HG02623 (cell line): Measurements from ENCODE around the gene UROD.
"Not testable (repeated sequence)": the region's sequence is repeated elsewhere in the genome, so short reads cannot be mapped to it uniquely, and the experiment has no call there.

Experiments used
- ATAC-seq: cut with Tn5 transposase; IDR thresholded peaks from one replicate; pipeline ENCODE4 v1.9.1; 2021; ENCODE audit warnings: moderate library complexity; ENCODE audit not compliant: unreplicated experiment

UROD gene

DNA sequence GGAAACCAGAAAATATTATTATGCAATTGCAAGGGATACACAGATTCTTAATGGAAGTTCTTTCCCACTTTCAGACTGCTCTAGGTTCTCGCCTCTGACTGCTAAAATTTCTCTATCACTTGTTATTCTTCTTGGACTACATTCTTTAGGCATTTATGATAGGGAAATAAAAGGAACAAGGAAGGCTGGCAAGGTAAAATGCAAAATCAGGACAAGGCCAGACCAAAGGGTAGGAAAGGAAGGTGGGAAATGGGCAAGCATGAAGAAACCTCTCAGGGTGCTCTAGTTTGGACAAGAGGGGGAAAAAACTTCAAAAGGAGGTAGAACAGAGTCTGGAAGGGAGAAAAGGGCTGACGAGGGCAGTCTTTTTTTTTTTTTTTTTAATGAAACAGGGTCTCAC, 26.2 kb downstream of the UROD start:
- no peak for ATAC-seq

DNA sequence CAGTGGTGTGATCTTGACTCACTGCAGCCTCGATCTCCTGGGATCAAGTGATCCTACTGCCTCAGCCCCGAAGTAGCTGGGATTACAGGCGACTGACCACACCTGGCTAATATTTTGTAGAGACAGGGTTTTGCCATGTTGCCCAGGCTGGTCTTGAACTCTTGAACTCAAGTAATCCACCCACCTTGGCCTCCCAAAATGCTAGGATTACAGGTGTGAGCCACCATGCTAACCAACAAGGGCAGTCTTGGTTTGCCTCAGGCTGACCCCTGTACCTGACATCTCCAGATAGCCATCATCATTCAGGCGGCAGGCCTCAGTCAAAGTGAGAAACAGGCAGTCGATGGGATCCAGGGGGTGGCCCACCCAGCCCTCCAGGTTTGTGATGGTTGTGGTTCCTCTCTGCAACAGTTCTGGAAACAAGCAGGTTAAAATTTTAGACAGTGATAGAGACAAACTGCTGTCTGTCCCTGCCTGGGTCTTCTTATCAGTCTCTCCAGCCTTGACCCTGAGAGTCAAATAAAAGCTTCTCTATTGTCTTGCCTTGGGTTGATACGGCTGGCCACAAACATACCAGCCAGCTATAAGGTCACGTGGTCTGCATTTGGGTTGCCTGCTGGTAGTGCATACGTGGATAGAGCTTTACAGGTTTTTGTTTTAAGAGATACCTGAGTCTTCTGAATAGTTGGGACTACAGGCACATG, 26.8 kb downstream of the UROD start:
- ATAC-seq, result no peak

DNA sequence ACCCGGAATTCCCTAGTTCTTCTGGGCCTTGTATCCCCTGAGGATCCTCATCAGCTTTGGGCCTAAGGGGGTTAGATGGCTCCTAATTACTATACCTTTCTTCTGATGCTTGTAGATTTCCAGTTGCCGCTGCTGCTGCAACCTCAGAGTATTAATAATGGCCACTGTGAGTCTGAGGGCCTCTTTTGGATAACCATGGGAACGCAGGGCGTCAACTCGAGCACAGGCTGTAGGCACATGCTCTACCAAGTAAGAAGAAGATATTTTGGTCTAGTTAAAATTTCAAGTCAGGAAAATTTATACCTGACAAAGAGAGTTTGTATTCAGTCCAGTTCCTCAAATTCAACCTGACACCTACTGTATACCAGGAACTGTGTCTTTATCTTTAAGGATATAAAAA, 28.2 kb downstream of the UROD start:
- no peak for ATAC-seq

DNA sequence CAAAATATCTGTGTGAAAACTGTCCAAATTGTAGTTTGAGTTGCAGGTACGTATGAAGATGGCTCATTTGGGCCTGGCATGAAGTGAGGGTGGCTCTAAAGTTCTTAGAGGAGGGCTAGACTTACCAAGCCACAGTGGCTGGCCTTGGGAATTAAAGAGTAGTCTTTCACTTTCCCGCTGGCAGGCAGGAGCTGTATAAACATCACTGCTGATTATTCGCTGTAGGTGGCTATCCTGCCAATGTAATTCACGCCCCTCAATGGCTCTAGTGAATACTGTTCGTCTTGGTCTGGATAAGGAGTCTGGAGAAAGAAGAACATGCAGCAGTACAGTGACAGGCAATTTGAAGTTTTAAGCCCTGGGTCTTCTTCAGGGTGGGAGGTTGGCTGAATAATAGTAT, 31.0 kb downstream of the UROD start:
- ATAC-seq, result no peak

DNA sequence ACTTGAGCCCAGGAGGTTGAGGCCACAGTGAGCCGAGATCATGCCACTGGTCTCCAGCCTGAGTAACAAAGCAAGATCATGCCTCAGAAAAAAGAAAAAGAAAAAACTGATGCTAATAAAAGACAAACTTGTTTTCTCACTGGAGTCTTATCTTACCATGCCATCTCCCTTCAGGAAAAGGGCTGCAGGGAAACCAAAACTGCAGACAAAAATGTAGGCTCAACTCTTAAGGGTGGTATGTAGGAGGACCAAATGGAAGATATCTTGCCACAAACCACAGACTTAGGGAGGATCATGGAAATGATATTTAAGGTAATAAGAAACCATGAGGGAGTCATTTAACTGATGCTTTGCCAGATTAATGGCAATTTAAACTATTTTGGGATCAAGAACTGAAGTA, 32.9 kb downstream of the UROD start:
- no peak for ATAC-seq

DNA sequence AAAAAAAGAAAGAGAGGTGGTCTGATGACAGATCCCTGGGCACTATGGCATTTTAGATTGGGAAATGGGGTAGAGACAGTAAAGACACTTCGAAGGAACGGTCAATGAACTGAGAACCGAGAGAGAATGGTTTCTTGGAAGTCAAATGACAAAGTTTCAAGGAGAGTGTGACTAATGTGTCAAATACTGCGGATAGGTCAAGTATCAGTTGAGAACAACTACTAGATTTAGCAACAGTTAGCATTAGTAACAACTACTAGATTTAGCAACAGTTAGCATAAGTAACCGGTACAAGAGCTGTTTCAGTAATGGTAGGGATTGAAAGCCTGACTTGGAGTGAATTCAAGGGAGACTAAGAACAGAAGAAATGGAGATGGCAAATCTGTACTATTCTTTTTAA, 35.0 kb downstream of the UROD start:
- no peak for ATAC-seq

DNA sequence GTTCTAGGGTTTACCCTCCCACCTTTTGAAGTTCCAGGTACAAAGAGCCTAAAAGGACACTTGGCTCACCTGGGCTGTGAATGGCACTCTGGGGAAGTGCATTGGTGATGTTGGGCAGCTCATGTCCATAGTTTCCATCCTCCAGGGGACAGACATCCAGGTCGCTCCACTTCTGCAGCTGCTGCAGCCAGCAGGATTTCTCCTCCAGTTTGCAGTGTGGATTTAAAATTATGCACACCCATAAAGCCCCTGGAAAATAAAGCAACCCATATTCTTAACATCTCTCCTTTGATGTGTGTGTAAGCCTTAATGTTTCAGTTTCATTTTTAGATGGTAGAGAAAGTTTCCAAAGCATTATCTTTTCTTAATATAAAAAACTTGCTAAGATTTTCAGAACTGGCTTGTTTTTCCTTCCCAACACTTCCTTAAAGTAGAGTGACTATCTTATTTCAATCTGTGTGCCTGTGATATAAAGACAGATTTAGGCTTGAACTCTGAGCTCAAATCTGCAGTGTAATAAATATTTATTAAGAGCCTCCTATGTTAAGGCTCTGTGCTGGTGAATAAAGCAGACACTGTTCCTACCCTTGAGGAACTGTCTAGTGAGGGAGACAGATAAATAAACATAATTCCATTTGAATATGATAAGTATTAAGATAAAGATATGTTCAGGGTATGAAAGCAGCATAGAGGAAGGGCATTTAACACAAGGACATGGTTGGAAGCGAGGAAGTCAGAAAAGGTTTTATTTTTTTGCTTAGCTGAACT, 39.1 kb downstream of the UROD start:
- no peak for ATAC-seq

DNA sequence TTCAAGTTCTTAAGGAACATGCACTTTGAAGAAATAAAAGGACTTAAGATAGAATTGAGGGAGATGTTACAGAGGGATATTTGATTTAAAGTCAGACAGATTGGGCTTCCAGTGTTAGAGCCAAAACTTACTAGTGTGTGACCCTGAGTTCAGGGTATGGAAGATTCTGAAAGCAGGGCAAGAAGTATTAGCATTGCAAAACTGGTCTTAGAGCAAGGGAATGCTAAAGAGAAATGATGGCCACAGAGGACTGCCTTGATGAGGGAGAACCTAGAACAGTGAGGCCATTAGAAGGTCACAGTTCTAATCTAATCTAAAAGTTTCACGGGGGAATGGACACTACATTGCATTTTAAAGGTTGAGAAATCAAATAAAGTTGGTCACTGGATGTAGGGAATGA, 45.5 kb downstream of the UROD start:
- no peak for ATAC-seq

DNA sequence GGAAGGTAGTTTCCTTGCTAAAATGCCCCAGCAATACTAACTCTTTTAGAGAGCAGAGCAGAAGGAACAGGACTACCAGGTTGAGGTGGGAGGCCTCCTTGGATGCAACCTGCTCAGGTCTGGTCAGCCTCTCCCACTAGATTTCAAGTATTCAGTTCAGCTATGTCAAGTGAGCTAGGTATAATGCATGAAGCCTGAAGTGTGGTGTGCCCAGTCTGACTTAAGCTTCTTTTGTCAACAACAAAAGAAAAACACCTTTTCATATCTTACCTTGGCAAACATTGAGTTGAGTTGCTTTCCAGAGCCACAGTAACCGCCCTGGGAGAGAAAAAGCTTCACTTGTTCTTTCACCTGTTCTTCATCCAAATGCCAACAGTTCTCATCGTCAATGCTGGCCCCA, 47.8 kb downstream of the UROD start:
- ATAC-seq, result no peak

DNA sequence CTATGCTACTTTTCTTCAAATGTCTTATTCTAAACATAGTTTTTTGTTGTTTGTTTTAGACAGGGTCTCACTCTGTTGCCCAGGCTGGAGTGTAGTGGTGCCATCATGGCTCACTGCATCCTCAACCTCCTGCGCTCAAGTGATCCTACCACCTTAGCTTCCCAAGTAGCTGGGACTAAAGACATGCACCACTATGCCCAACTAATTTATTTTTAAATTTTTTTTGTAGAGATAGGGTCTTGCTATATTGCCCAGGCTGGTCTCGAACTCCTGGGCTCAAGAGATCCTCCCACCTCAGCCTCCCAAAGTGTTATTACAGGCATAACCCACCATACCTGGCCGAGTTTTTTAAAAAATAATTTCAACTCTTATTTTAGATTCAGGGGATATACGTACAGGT, 50.4 kb downstream of the UROD start:
- ATAC-seq, result not testable (repeated sequence)

DNA sequence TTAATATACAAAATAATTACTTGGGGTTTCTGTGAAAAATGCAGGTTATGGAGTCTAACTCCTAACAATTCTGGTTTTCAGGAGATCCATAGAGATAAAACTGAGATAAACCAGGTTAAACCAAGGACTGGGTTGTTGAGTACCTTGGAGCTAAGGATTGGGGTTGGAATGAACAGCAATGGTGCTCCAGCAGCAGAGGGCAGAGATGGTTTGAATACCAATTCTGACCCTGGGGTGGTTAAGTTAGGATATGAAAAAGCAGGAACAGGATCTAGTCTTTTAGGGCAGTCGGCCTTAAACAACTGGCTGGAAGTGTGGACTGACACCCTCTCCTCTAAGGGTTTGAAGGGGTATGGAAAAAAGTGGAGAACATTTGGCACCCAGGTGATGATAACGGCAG, 53.0 kb downstream of the UROD start:
- no peak for ATAC-seq
